Activated T-helper 17 cell treated with anti-CD3 and anti-CD28 coated beads, Interleukin-2, amount 50 U/mL, for 72 hours (primary cell): Measurements from ENCODE around the gene NR3C1. TPM values are rescaled to one million over a fixed set of nuclear protein-coding genes. Genes with fewer than 3 reads are reported as not detected.

Experiments used
- ATAC-seq: fragments of 150-1000 bp; cut with Tn5 transposase; replicated peaks from 2 replicates; pipeline ENCODE4 v1.10.0; 2021; ENCODE audit warnings: mild to moderate bottlenecking, moderate library complexity
- H3K27ac Mint-ChIP-seq: one replicate; pipeline ENCODE4 v1.8.0; 2022; ENCODE audit warnings: mixed read lengths
- H3K27me3 Mint-ChIP-seq: one replicate; pipeline ENCODE4 v1.8.0; 2022; ENCODE audit warnings: mixed read lengths
- H3K36me3 Mint-ChIP-seq: one replicate; pipeline ENCODE4 v1.8.0; 2022; ENCODE audit warnings: low read depth, mild to moderate bottlenecking, mixed read lengths
- H3K4me1 Mint-ChIP-seq: one replicate; pipeline ENCODE4 v1.8.0; 2022; ENCODE audit warnings: mixed read lengths
- H3K4me3 Mint-ChIP-seq: one replicate; pipeline ENCODE4 v1.8.0; 2022; ENCODE audit warnings: mild to moderate bottlenecking, mixed read lengths
- H3K9me3 Mint-ChIP-seq: one replicate; pipeline ENCODE4 v1.8.0; 2022; ENCODE audit warnings: mixed read lengths
- total RNA-seq, 2 donors: library from RNA; stranded (reverse); gene quantifications; one replicate each; pipeline ENCODE4 v1.2.3, GENCODE V29; 2022

Gene NR3C1
- total RNA-seq = 10 to 100 TPM; 33.2 to 48.3 TPM

- peak within 1 kb of the TSS; percentile 95 for H3K27ac Mint-ChIP-seq
- peak within 1 kb of the TSS; percentile 90 for H3K4me3 Mint-ChIP-seq
- no peaks in the 10 kb centered on the region for H3K9me3 Mint-ChIP-seq
- peaks cover 31% of the 10 kb centered on the region for H3K4me1 Mint-ChIP-seq
- H3K27me3 Mint-ChIP-seq = no peaks in the 10 kb centered on the region
- peaks cover 33% of the 10 kb centered on the region for H3K36me3 Mint-ChIP-seq
- ATAC-seq = peak; percentile 67
Observed at GRCh38 chr5:143403593-143404415, at the start of gene NR3C1. Gene NR3C1 (minus strand): TSS chr5:143403686. CDS start chr5:143400839, 2,847 bp downstream.

GRCh38 chr5:143449772-143450171 is 46.3 kb upstream of the NR3C1 start:
- Mint-ChIP-seq H3K36me3 (no peaks in the 10 kb centered on the region), H3K27ac (peak overlapping the region; percentile 48), H3K27me3 (no peaks in the 10 kb centered on the region), H3K9me3 (no peaks in the 10 kb centered on the region), H3K4me1 (peaks cover 15% of the 10 kb centered on the region), H3K4me3 (no peak overlapping the region)
- no peak for ATAC-seq

GRCh38 chr5:143448518-143448917 is 45.0 kb upstream of the NR3C1 start:
- Mint-ChIP-seq H3K27ac (peak overlapping the region; percentile 27), H3K27me3 (no peaks in the 10 kb centered on the region), H3K4me1 (peaks cover 15% of the 10 kb centered on the region), H3K36me3 (no peaks in the 10 kb centered on the region), H3K9me3 (no peaks in the 10 kb centered on the region), H3K4me3 (no peak overlapping the region)
- ATAC-seq = peak; percentile 38

GRCh38 chr5:143447983-143448382 is 44.5 kb upstream of the NR3C1 start:
- H3K27me3 Mint-ChIP-seq = no peaks in the 10 kb centered on the region
- H3K4me1 Mint-ChIP-seq = peaks cover 15% of the 10 kb centered on the region
- no peaks in the 10 kb centered on the region for H3K36me3 Mint-ChIP-seq
- peak overlapping the region; percentile 48 for H3K4me3 Mint-ChIP-seq
- no peaks in the 10 kb centered on the region for H3K9me3 Mint-ChIP-seq
- ATAC-seq = peak; percentile 74
- H3K27ac Mint-ChIP-seq = peak overlapping the region; percentile 27

GRCh38 chr5:143446535-143447226 is 43.2 kb upstream of the NR3C1 start:
- no peaks in the 10 kb centered on the region for H3K36me3 Mint-ChIP-seq
- no peaks in the 10 kb centered on the region for H3K27me3 Mint-ChIP-seq
- H3K4me1 Mint-ChIP-seq = peaks cover 15% of the 10 kb centered on the region
- H3K9me3 Mint-ChIP-seq = no peaks in the 10 kb centered on the region
- peak; percentile 79 for ATAC-seq
- peak overlapping the region; percentile 27 for H3K27ac Mint-ChIP-seq
- peak overlapping the region; percentile 48 for H3K4me3 Mint-ChIP-seq

GRCh38 chr5:143445776-143446175 is 42.3 kb upstream of the NR3C1 start:
- no peaks in the 10 kb centered on the region for H3K36me3 Mint-ChIP-seq
- peak overlapping the region; percentile 27 for H3K27ac Mint-ChIP-seq
- no peaks in the 10 kb centered on the region for H3K27me3 Mint-ChIP-seq
- ATAC-seq = no peak
- H3K4me1 Mint-ChIP-seq = peaks cover 15% of the 10 kb centered on the region
- H3K4me3 Mint-ChIP-seq = no peak overlapping the region
- H3K9me3 Mint-ChIP-seq = no peaks in the 10 kb centered on the region

- Mint-ChIP-seq H3K27ac (no peak overlapping the region), H3K4me3 (no peak overlapping the region), H3K36me3 (no peaks in the 10 kb centered on the region), H3K9me3 (no peaks in the 10 kb centered on the region), H3K27me3 (no peaks in the 10 kb centered on the region), H3K4me1 (peaks cover 15% of the 10 kb centered on the region)
- ATAC-seq = no peak
Observed at GRCh38 chr5:143443330-143443729, 39.8 kb upstream of the NR3C1 start.

- no peaks in the 10 kb centered on the region for H3K36me3 Mint-ChIP-seq
- H3K27me3 Mint-ChIP-seq = no peaks in the 10 kb centered on the region
- H3K9me3 Mint-ChIP-seq = no peaks in the 10 kb centered on the region
- no peak for ATAC-seq
- H3K4me1 Mint-ChIP-seq = peaks cover 15% of the 10 kb centered on the region
- no peak overlapping the region for H3K27ac Mint-ChIP-seq
- H3K4me3 Mint-ChIP-seq = no peak overlapping the region
Observed at GRCh38 chr5:143442385-143442784, 38.9 kb upstream of the NR3C1 start.

GRCh38 chr5:143440448-143441115 is 37.1 kb upstream of the NR3C1 start:
- no peaks in the 10 kb centered on the region for H3K36me3 Mint-ChIP-seq
- H3K27me3 Mint-ChIP-seq = no peaks in the 10 kb centered on the region
- no peak overlapping the region for H3K27ac Mint-ChIP-seq
- H3K4me1 Mint-ChIP-seq = peaks cover 22% of the 10 kb centered on the region
- no peaks in the 10 kb centered on the region for H3K9me3 Mint-ChIP-seq
- ATAC-seq = no peak
- no peak overlapping the region for H3K4me3 Mint-ChIP-seq

- H3K4me3 Mint-ChIP-seq = peak overlapping the region; percentile 68
- H3K9me3 Mint-ChIP-seq = no peaks in the 10 kb centered on the region
- no peaks in the 10 kb centered on the region for H3K27me3 Mint-ChIP-seq
- no peaks in the 10 kb centered on the region for H3K36me3 Mint-ChIP-seq
- H3K27ac Mint-ChIP-seq = peak overlapping the region; percentile 88
- peaks cover 42% of the 10 kb centered on the region for H3K4me1 Mint-ChIP-seq
- ATAC-seq = no peak
Observed at GRCh38 chr5:143437666-143438273, 34.3 kb upstream of the NR3C1 start.

- Mint-ChIP-seq H3K4me1 (peaks cover 46% of the 10 kb centered on the region), H3K27me3 (no peaks in the 10 kb centered on the region), H3K27ac (peak overlapping the region; percentile 88), H3K4me3 (peak overlapping the region; percentile 68), H3K9me3 (no peaks in the 10 kb centered on the region), H3K36me3 (no peaks in the 10 kb centered on the region)
- ATAC-seq = peak; percentile 84
Observed at GRCh38 chr5:143436871-143437270, 33.4 kb upstream of the NR3C1 start.

- Mint-ChIP-seq H3K27me3 (no peaks in the 10 kb centered on the region), H3K9me3 (no peaks in the 10 kb centered on the region), H3K4me1 (peaks cover 55% of the 10 kb centered on the region), H3K36me3 (no peaks in the 10 kb centered on the region), H3K27ac (peak overlapping the region; percentile 82), H3K4me3 (peak overlapping the region; percentile 85)
- ATAC-seq = peak; percentile 13
Observed at GRCh38 chr5:143435210-143435657, 31.7 kb upstream of the NR3C1 start.

- Mint-ChIP-seq H3K36me3 (no peaks in the 10 kb centered on the region), H3K4me3 (peak overlapping the region; percentile 85), H3K27me3 (no peaks in the 10 kb centered on the region), H3K9me3 (no peaks in the 10 kb centered on the region), H3K27ac (peak overlapping the region; percentile 82), H3K4me1 (peaks cover 55% of the 10 kb centered on the region)
- peak; percentile 63 for ATAC-seq
Observed at GRCh38 chr5:143434261-143435209, 31.0 kb upstream of the NR3C1 start.
